GM23338 (cell line): ENCODE measurements around the gene CENPP. TPM values are rescaled to one million over a fixed set of nuclear protein-coding genes. Genes with fewer than 3 reads are reported as not detected.

ENCODE experiments used
- ATAC-seq: fragments of 200-7000 bp; cut with Tn5 transposase; 3 replicates; pipeline ENCODE4 v1.9.1; 2020
- DNase-seq: peaks from one replicate; pipeline ENCODE4 v3.0.0-alpha.2; 2015; ENCODE audit warnings: low spot score
- H2AFZ ChIP-seq: fragments of 200-600 bp; sonication (generic); 2 replicates; pipeline ENCODE4 v1.8.0; 2016; ENCODE audit warnings: antibody characterized with exemption, mild to moderate bottlenecking, moderate library complexity
- H3F3A ChIP-seq: fragments of 200-600 bp; sonication (generic); replicated peaks from 2 replicates; pipeline ENCODE4 v1.8.0; 2017; ENCODE audit warnings: antibody characterized with exemption, mixed run types, low read depth
- H3K27ac ChIP-seq: fragments of 200-600 bp; sonication (generic); 2 replicates; pipeline ENCODE4 v1.6.1; 2016; ENCODE audit warnings: low read depth
- H3K27me3 ChIP-seq: fragments of 200-600 bp; sonication (generic); 2 replicates; pipeline ENCODE4 v1.8.0; 2016; ENCODE audit warnings: mild to moderate bottlenecking, mixed run types, moderate library complexity; ENCODE audit not compliant: insufficient read depth
- H3K36me3 ChIP-seq: fragments of 200-600 bp; sonication (generic); 2 replicates; pipeline ENCODE4 v1.8.0; 2016; ENCODE audit warnings: mild to moderate bottlenecking; ENCODE audit not compliant: insufficient read depth
- H3K4me1 ChIP-seq: fragments of 200-600 bp; sonication (generic); 2 replicates; pipeline ENCODE4 v1.8.0; 2016; ENCODE audit warnings: mild to moderate bottlenecking, moderate library complexity; ENCODE audit not compliant: insufficient read depth
- H3K4me2 ChIP-seq: fragments of 200-600 bp; sonication (generic); 2 replicates; pipeline ENCODE4 v1.7.1; 2017; ENCODE audit warnings: mixed run types
- H3K4me3 ChIP-seq: fragments of 200-600 bp; sonication (generic); 2 replicates; pipeline ENCODE4 v1.6.1; 2016; ENCODE audit warnings: mixed run types
- H3K79me2 ChIP-seq: fragments of 200-600 bp; sonication (generic); replicated peaks from 2 replicates; pipeline ENCODE4 v1.8.0; 2017; ENCODE audit warnings: mild to moderate bottlenecking; ENCODE audit not compliant: insufficient read depth
- H3K9me2 ChIP-seq: fragments of 200-600 bp; sonication (generic); 2 replicates; pipeline ENCODE4 v1.8.0; 2017; ENCODE audit not compliant: insufficient read depth
- H4K20me1 ChIP-seq: fragments of 200-600 bp; sonication (generic); replicated peaks from 2 replicates; pipeline ENCODE4 v1.8.0; 2017; ENCODE audit warnings: mild to moderate bottlenecking; ENCODE audit not compliant: insufficient read depth
- H3K27ac Mint-ChIP-seq: 2 replicates; pipeline ENCODE4 v1.8.0; 2020; ENCODE audit warnings: inconsistent platforms, mild to moderate bottlenecking, moderate library complexity, mixed read lengths
- H3K27me3 Mint-ChIP-seq: 3 replicates; pipeline ENCODE4 v1.8.0; 2022; ENCODE audit warnings: low read depth, mild to moderate bottlenecking, moderate library complexity, mixed read lengths, inconsistent platforms; ENCODE audit not compliant: insufficient read depth, poor library complexity
- H3K36me3 Mint-ChIP-seq: 3 replicates; pipeline ENCODE4 v1.8.0; 2021; ENCODE audit warnings: low read depth, mild to moderate bottlenecking, inconsistent platforms, moderate library complexity, mixed read lengths
- H3K4me1 Mint-ChIP-seq: 3 replicates; pipeline ENCODE4 v1.8.0; 2020; ENCODE audit warnings: mild to moderate bottlenecking, inconsistent platforms, mixed read lengths
- H3K4me3 Mint-ChIP-seq: 3 replicates; pipeline ENCODE4 v1.8.0; 2021; ENCODE audit warnings: moderate library complexity, mild to moderate bottlenecking, inconsistent platforms, mixed read lengths
- H3K9me3 Mint-ChIP-seq: 3 replicates; pipeline ENCODE4 v1.8.0; 2020; ENCODE audit warnings: moderate library complexity, mild to moderate bottlenecking, inconsistent platforms, mixed read lengths
- CREB1 ChIP-seq: fragments of 250-450 bp; sonication (Bioruptor Pico); IDR thresholded peaks from 2 replicates; pipeline ENCODE4 v1.5.0; 2020; ENCODE audit warnings: low read depth, mild to moderate bottlenecking, moderate library complexity
- ETS1 ChIP-seq: IDR thresholded peaks from 2 replicates; pipeline ENCODE4 v1.6.1; 2016; ENCODE audit warnings: antibody characterized with exemption
- EZH2 ChIP-seq: fragments of 200-600 bp; sonication (generic); IDR thresholded peaks from one replicate; pipeline ENCODE4 v1.8.0; 2017; ENCODE audit warnings: antibody characterized with exemption, mild to moderate bottlenecking, low read depth; ENCODE audit not compliant: unreplicated experiment
- NANOG ChIP-seq: IDR thresholded peaks from 2 replicates; pipeline ENCODE4 v1.6.1; 2016; ENCODE audit warnings: antibody characterized with exemption, borderline replicate concordance
- STAT1 ChIP-seq: IDR thresholded peaks from one replicate; pipeline ENCODE4 v1.6.1; 2016; ENCODE audit warnings: antibody characterized with exemption; ENCODE audit not compliant: unreplicated experiment
- ZNF114 ChIP-seq: fragments of 250-450 bp; sonication (Bioruptor Pico); IDR thresholded peaks from 2 replicates; pipeline ENCODE4 v1.5.0; 2020; ENCODE audit warnings: mild to moderate bottlenecking, moderate library complexity
- ZNF331 ChIP-seq: fragments of 250-450 bp; sonication (Bioruptor Pico); IDR thresholded peaks from 2 replicates; pipeline ENCODE4 v1.5.0; 2020; ENCODE audit warnings: low read depth, mild to moderate bottlenecking, moderate library complexity
- ZNF462 ChIP-seq: fragments of 250-450 bp; sonication (Bioruptor Pico); IDR thresholded peaks from 2 replicates; pipeline ENCODE4 v1.5.0; 2020; ENCODE audit warnings: mild to moderate bottlenecking, moderate library complexity
- polyA plus RNA-seq: library from polyadenylated mRNA; unstranded; fragments of >200 nt; fragmentation: Nextera tagmentation; extraction: Ambion mirVana; gene quantifications from 2 replicates; pipeline ENCODE4 v1.2.1, GENCODE V29; 2016
- total RNA-seq: library from RNA; depleted of rRNA; stranded (reverse); fragments of >200 nt; shearing (Covaris generic); gene quantifications from 2 replicates; pipeline ENCODE4 v1.2.3, GENCODE V29; 2014
- TF ChIP-seq, protein P1 (sequence below): IDR thresholded peaks from one replicate; pipeline ENCODE4 v1.6.1; 2018; ENCODE audit warnings: antibody characterized with exemption; ENCODE audit not compliant: unreplicated experiment

The CENPP gene
- total and polyA plus RNA-seq, 2 experiments from 2014 or later = 11.0 to 12.6 TPM

DNA sequence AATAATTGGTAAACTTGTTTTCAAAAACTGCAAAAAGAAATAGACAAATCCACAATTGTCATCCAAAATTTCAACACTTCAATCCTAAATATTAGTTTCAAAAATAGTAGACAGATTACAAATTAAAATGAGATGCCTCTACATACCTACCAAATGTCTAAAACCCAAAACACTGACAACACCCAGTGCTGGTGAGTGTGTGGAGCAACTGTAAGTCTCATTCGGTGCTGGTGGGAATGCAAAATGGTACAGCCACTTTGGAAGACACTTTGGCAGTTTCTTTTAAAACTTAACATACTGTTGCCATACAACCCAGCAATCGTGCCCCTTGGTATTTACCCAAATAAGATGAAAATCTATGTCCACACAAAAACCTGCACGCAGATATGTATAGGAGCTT is 203.4 kb downstream of the CENPP start:
- H3K4me2 ChIP-seq = no peak overlapping the region
- H2AFZ ChIP-seq = no peak overlapping the region
- H3K27me3 ChIP-seq = no peaks in the 10 kb centered on the region
- no peak overlapping the region for H3K27ac ChIP-seq
- H3K27me3 Mint-ChIP-seq = no peaks in the 10 kb centered on the region
- H3K4me1 Mint-ChIP-seq = peaks cover 6% of the 10 kb centered on the region; the same call in 2 of the 3 replicates
- ATAC-seq = no peak
- DNase-seq = no peak
- H3K9me2 ChIP-seq = no peaks in the 10 kb centered on the region
- TF ChIP-seq, protein P1, sequence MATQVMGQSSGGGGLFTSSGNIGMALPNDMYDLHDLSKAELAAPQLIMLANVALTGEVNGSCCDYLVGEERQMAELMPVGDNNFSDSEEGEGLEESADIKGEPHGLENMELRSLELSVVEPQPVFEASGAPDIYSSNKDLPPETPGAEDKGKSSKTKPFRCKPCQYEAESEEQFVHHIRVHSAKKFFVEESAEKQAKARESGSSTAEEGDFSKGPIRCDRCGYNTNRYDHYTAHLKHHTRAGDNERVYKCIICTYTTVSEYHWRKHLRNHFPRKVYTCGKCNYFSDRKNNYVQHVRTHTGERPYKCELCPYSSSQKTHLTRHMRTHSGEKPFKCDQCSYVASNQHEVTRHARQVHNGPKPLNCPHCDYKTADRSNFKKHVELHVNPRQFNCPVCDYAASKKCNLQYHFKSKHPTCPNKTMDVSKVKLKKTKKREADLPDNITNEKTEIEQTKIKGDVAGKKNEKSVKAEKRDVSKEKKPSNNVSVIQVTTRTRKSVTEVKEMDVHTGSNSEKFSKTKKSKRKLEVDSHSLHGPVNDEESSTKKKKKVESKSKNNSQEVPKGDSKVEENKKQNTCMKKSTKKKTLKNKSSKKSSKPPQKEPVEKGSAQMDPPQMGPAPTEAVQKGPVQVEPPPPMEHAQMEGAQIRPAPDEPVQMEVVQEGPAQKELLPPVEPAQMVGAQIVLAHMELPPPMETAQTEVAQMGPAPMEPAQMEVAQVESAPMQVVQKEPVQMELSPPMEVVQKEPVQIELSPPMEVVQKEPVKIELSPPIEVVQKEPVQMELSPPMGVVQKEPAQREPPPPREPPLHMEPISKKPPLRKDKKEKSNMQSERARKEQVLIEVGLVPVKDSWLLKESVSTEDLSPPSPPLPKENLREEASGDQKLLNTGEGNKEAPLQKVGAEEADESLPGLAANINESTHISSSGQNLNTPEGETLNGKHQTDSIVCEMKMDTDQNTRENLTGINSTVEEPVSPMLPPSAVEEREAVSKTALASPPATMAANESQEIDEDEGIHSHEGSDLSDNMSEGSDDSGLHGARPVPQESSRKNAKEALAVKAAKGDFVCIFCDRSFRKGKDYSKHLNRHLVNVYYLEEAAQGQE = no peak
- TF ChIP-seq ETS1 (no peak), ZNF114 (no peak), NANOG (no peak), STAT1 (no peak), EZH2 (no peak), CREB1 (CRISPR knock-in tag) (no peak), ZNF462 (CRISPR knock-in tag) (no peak), ZNF331 (CRISPR knock-in tag) (no peak)
- no peak overlapping the region for H3K4me3 Mint-ChIP-seq
- H3K9me3 Mint-ChIP-seq = no peaks in the 10 kb centered on the region
- no peaks in the 10 kb centered on the region for H3K36me3 ChIP-seq
- H3K27ac Mint-ChIP-seq = no peak overlapping the region
- H4K20me1 ChIP-seq = no peaks in the 10 kb centered on the region
- no peaks in the 10 kb centered on the region for H3K4me1 ChIP-seq
- no peak overlapping the region for H3K4me3 ChIP-seq
- H3F3A ChIP-seq = no peaks in the 10 kb centered on the region
- H3K79me2 ChIP-seq = no peaks in the 10 kb centered on the region
- H3K36me3 Mint-ChIP-seq = no peaks in the 10 kb centered on the region
